HFFc6 (cell line): ENCODE measurements around the gene PIK3AP1. TPM values are rescaled to one million over a fixed set of nuclear protein-coding genes. Genes with fewer than 3 reads are reported as not detected.

ENCODE experiments used
- DNase-seq: peaks from one replicate; pipeline ENCODE4 v3.0.0-alpha.2; 2018
- H3K27ac Mint-ChIP-seq: 2 replicates; pipeline ENCODE4 v1.8.0; 2020; ENCODE audit warnings: mild to moderate bottlenecking, mixed read lengths
- H3K27me3 Mint-ChIP-seq: 2 replicates; pipeline ENCODE4 v1.8.0; 2021; ENCODE audit warnings: mild to moderate bottlenecking, moderate library complexity, mixed read lengths; ENCODE audit not compliant: insufficient read depth
- H3K36me3 Mint-ChIP-seq: 2 replicates; pipeline ENCODE4 v1.8.0; 2021; ENCODE audit warnings: low read depth, mixed read lengths
- H3K4me1 Mint-ChIP-seq: 2 replicates; pipeline ENCODE4 v1.8.0; 2020; ENCODE audit warnings: low read depth, mixed read lengths
- H3K4me3 Mint-ChIP-seq: 2 replicates; pipeline ENCODE4 v1.8.0; 2020; ENCODE audit warnings: mild to moderate bottlenecking, moderate library complexity, mixed read lengths
- H3K9me3 Mint-ChIP-seq: 2 replicates; pipeline ENCODE4 v1.8.0; 2020; ENCODE audit warnings: mild to moderate bottlenecking, mixed read lengths
- CTCF ChIP-seq: fragments of 200-600 bp; sonication (generic); IDR thresholded peaks from 2 replicates; pipeline ENCODE4 v1.5.0; 2021; ENCODE audit warnings: antibody characterized with exemption, mild to moderate bottlenecking
- total RNA-seq, 6 experiments: library from RNA; stranded (reverse); fragmentation: NEBNext Ultra II Directional; extraction: Animal tissue kit (Norgen Biotek cat#: 25700); gene quantifications; 2 replicates in 1 of 6; 3 replicates in 5 of 6; pipeline ENCODE4 v1.2.3, GENCODE V29; 2021

PIK3AP1 gene
- total RNA-seq, 6 experiments from 2014 or later = 0.05 TPM; not detected in 3

- TF ChIP-seq CTCF = peak; percentile 79
- Mint-ChIP-seq H3K36me3 (no peaks in the 10 kb centered on the region), H3K27ac (no peak overlapping the region), H3K4me1 (peaks cover 6% of the 10 kb centered on the region; the same call in 1 of the 2 replicates), H3K4me3 (no peak overlapping the region), H3K27me3 (peaks cover 41% of the 10 kb centered on the region), H3K9me3 (no peaks in the 10 kb centered on the region)
- peak; percentile 45 for DNase-seq
Observed at GRCh38 chr10:96642973-96643372, 77.3 kb downstream of the PIK3AP1 start.

DNA sequence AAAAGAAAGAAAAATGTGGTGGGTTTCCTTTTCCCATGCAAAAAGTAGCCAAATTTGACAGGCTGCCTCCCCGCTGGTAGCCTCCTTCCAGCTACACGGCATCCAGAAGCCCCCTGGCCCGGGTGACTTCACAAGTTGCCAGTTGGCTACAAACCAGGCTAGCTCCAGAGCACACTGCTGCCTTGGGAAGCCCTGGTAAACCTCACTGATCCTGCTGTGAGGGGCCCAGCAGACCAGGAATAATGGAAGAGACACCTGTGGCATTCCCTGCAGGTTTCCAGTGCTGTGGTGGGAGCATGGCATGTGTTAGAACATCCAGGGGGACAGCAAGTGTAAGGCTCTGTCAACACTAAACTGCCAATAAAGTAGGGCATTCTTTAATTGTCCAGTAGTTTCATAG is 77.8 kb downstream of the PIK3AP1 start:
- TF ChIP-seq CTCF = no peak
- H3K4me3 Mint-ChIP-seq = no peak overlapping the region
- no peaks in the 10 kb centered on the region for H3K36me3 Mint-ChIP-seq
- no peaks in the 10 kb centered on the region; the same call in 1 of the 2 replicates for H3K9me3 Mint-ChIP-seq
- H3K4me1 Mint-ChIP-seq = peaks cover 6% of the 10 kb centered on the region; the same call in 1 of the 2 replicates
- no peak for DNase-seq
- peaks cover 39% of the 10 kb centered on the region for H3K27me3 Mint-ChIP-seq
- H3K27ac Mint-ChIP-seq = no peak overlapping the region

DNA sequence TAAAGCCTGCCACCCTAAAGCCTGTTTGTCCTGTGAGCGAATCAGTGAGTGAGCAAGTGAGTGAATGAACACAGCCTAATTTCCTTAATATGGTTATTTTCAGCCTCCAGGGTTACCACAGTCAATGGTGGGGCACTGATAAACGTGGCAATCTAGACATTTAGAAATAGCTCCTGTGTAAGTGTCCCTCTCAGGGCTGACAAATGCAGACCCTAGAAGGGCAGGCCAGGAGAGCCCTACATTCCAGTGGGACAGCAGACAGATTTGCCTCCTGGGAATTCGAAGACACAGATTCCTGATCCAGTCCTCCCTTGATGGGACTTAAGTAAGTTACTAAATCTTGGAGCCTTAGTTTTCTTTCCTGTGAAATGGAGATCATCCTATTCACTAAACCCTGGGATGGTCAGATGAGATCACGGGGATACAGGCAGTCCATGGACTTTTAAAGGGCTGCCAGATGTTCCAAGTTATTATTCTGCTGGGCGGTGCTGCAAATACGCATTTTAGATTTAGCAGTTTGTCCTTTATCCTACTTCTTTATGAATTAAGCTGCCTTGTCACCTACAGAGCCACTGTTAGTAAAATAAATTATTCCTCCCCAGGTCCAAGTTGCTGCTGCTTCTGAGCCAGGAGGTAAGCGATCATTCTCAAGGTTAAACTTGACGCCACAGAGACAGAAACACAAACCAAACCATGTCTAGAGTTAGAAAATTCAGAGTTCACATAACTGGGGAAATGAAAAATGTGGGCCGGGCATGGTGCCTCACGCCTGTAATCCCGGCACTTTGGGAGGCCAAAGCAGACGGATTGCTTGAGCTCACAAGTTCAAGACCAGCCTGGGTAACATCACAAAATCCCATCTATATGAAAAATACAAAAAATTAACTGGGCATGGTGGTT is 78.7 kb downstream of the PIK3AP1 start:
- H3K4me3 Mint-ChIP-seq = no peak overlapping the region
- H3K27ac Mint-ChIP-seq = no peak overlapping the region
- no peaks in the 10 kb centered on the region; the same call in 1 of the 2 replicates for H3K9me3 Mint-ChIP-seq
- no peak for DNase-seq
- TF ChIP-seq CTCF = no peak
- peaks cover 6% of the 10 kb centered on the region; the same call in 1 of the 2 replicates for H3K4me1 Mint-ChIP-seq
- H3K36me3 Mint-ChIP-seq = no peaks in the 10 kb centered on the region
- H3K27me3 Mint-ChIP-seq = peaks cover 34% of the 10 kb centered on the region

DNA sequence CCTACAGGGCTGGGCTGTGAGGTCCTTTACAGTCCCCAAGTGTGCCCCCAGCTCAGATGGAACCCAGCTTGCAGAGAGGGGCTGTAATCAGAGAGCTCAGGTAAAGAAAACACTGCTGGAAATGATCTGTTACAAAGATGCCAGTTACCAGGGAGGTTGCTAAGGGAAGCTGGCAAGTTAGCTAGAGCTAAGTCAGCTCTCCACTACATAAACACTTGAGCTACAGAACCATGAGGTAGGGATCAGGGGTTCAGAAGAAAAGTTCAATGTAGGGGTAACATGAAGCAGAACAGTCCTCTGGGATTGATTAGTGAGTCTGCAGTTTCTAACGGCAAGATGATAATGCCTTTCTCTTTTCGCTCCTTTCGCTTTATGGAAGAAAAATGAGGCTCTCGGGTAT is 80.4 kb downstream of the PIK3AP1 start:
- Mint-ChIP-seq H3K4me3 (no peak overlapping the region), H3K9me3 (no peaks in the 10 kb centered on the region; the same call in 1 of the 2 replicates), H3K4me1 (peaks cover 6% of the 10 kb centered on the region; the same call in 1 of the 2 replicates), H3K27ac (no peak overlapping the region), H3K36me3 (no peaks in the 10 kb centered on the region), H3K27me3 (peaks cover 24% of the 10 kb centered on the region)
- no peak for TF ChIP-seq CTCF
- no peak for DNase-seq

DNA sequence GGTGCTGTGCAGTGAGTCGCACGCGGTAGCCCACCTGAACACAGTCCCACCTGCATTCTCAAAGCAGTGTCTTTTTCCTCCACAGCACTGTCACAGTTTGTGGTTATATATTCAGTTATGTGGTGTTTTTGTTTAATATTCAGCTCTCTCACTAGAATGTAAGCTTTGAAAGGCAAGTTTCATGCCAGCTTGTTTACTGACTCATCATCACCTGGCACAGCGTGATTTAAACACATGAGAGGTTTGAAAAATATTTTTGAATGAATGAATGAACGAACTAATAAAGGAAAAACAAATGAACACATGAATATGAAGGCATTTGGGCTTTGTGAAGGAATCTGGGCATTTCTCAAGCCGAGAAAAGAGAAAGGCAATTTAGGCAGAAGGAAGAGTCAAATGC is 81.6 kb downstream of the PIK3AP1 start:
- no peak for DNase-seq
- no peak overlapping the region for H3K27ac Mint-ChIP-seq
- no peaks in the 10 kb centered on the region for H3K36me3 Mint-ChIP-seq
- peaks cover 6% of the 10 kb centered on the region; the same call in 1 of the 2 replicates for H3K4me1 Mint-ChIP-seq
- no peak overlapping the region for H3K4me3 Mint-ChIP-seq
- no peaks in the 10 kb centered on the region; the same call in 1 of the 2 replicates for H3K9me3 Mint-ChIP-seq
- peaks cover 15% of the 10 kb centered on the region for H3K27me3 Mint-ChIP-seq
- TF ChIP-seq CTCF = no peak
